Uterus (tissue), 2 donors: Measurements from ENCODE around the gene MBD1.

Source experiments
- CTCF ChIP-seq, 4 experiments: fragments of 200-600 bp in 2 of 4; fragments of 450-650 bp in 2 of 4; sonication (generic) in 2 of 4; IDR thresholded peaks; one replicate each; pipeline ENCODE4 v1.5.1; 2016 to 2019; ENCODE audit warnings: antibody characterized with exemption in 4 of 4, mild to moderate bottlenecking in 2 of 4, moderate library complexity in 1 of 4
- POLR2A ChIP-seq, 2 donors: fragments of 450-650 bp; IDR thresholded peaks; one replicate each; pipeline ENCODE4 v1.6.1; 2016; ENCODE audit warnings: antibody characterized with exemption in 2 of 2, mild to moderate bottlenecking in 1 of 2, moderate library complexity in 1 of 2

- TF ChIP-seq CTCF (IDR thresholded peaks at IDR 0.05) (no peak), POLR2A (IDR thresholded peaks at IDR 0.05) (no peak)
Measured at GRCh38 chr18:50279752-50280151, 1.6 kb downstream of the MBD1 start.
